ENCODE measurements around the gene EMP1. TPM values are rescaled to one million over a fixed set of nuclear protein-coding genes. Genes with fewer than 3 reads are reported as not detected.

EMP1 gene
- total RNA-seq, 1 experiment from 2014 or later = 3.4 TPM

DNA sequence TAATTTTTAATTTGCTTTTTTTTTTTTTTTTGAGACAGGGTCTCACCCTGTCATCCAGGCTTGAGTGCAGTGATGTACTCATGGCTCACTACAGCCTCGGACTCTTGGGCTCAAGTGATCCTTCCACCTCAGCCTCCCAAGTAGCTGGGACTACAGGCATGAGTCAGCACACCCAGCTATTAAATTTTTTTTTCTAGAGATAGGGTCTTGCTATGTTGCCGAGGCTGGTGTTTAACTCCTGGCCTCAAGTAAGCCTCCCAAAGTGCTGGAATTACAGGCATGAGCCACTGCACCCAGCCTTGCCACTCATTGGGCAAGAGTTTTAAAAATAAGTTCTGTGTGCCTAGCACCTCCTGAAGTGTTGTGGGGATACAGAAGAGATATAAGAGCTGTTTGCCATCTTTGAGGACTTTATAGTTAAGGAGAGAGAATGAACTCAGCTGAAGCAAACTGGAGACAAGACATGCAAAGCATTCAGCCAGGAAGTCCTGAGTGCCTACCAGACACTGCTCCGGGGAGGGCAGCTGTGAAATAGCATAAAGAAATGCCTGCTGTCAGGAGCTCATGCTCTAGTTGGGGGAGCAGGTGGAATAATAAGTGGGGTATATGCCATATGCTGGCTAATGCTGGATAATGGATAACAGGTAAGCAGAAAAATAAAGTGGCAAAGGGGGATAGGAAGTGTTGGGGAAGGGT, 15.0 kb upstream of the EMP1 start:
- Histone ChIP-seq H3K9me3 (replicated peaks) (no peaks in the 10 kb centered on the region), H3K27me3 (no peaks in the 10 kb centered on the region), H3K4me3 (no peak overlapping the region), H3K4me1 (peaks cover 21% of the 10 kb centered on the region), H3K36me3 (no peaks in the 10 kb centered on the region), H3K27ac (peak overlapping the region; percentile 71)
- peak; percentile 43 to 62 for DNase-seq

DNA sequence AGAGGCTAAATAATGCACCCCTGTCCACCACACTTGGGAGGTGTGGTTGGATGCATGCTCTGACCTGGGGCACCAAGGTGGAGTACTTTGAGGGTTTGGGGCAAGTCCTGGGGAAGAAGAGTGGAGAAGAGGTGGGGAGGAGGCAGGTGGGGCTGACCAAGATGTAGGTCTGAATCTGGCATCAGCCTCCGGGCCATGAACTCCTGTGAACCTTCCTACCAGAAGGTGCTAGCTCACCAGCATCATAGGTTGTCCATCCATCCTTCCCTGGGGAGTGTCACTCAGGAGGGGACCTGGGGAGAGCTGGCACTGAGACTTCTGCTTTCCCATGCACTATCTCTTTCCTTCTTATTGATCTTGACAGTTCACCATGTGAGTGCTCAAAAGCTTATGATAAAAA, 13.6 kb upstream of the EMP1 start:
- H3K36me3 ChIP-seq = no peaks in the 10 kb centered on the region
- H3K27ac ChIP-seq = no peak overlapping the region
- no peak overlapping the region for H3K4me3 ChIP-seq
- peaks cover 27% of the 10 kb centered on the region for H3K4me1 ChIP-seq
- H3K27me3 ChIP-seq = no peaks in the 10 kb centered on the region
- DNase-seq = no peak
- no peaks in the 10 kb centered on the region for H3K9me3 ChIP-seq (replicated peaks)

DNA sequence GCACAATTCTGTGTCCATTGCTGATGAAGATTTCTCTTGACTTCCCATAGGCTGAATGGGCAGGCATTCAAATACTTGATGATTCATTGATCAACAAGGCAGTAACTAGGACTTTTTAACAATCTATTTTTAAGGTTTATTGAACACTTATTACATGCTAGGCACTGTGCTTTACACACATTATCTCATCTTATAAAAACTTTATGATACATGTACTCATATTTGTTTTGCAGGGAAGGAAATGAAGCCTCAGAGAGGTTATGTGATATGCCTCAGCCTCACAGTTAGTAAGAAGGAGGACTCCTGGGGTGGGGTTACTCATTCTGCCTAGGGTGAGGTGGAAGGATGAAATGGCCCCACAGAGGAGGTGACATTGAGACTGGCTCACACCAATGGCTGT, 12.9 kb upstream of the EMP1 start:
- Histone ChIP-seq H3K27ac (no peak overlapping the region), H3K27me3 (no peaks in the 10 kb centered on the region), H3K9me3 (replicated peaks) (no peaks in the 10 kb centered on the region), H3K4me1 (peaks cover 26% of the 10 kb centered on the region), H3K4me3 (no peak overlapping the region), H3K36me3 (no peaks in the 10 kb centered on the region)
- no peak for DNase-seq

DNA sequence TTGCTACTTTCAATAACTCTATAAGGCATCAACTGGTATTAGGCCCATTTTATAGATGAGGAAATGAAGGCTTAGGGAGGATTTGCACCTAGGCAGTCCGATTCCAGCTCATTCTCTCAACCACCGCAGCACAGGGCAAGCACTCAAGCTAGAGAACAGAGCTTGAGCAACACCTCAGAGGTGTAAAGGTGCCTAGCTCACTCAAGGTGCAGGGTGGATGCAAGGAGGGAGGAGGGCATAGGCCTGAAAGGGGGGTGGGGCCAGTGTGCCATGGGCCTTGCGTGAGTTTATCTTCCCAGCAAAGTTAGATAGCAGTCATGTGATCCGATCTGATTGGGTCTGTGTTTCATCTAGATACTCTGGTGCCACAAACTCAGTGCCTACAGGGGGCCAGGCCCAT, 10.2 kb upstream of the EMP1 start:
- H3K4me1 ChIP-seq = peaks cover 14% of the 10 kb centered on the region
- H3K4me3 ChIP-seq = no peak overlapping the region
- no peaks in the 10 kb centered on the region for H3K9me3 ChIP-seq (replicated peaks)
- no peaks in the 10 kb centered on the region for H3K27me3 ChIP-seq
- no peaks in the 10 kb centered on the region for H3K36me3 ChIP-seq
- H3K27ac ChIP-seq = no peak overlapping the region
- DNase-seq = no peak

DNA sequence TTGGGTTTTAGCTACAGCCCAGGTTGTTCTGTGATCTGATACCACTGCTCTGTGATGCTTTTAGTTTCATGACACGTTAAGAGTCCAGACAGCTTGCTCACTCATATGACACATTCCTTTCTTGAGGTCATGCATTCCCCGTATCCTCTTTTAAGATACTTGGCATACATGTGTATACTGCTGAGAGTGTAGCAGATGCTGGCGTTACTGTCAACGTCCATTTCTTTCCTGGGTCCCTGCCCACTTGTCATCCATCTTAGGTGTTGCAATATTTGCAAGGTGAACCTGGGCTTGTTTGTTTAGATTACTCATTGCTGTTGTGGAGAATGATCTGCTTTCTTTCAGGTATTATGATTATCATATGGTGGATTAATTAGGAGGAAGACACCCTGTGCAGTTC, 9.1 kb upstream of the EMP1 start:
- no peaks in the 10 kb centered on the region for H3K9me3 ChIP-seq (replicated peaks)
- H3K27ac ChIP-seq = no peak overlapping the region
- no peaks in the 10 kb centered on the region for H3K36me3 ChIP-seq
- no peak overlapping the region for H3K4me3 ChIP-seq
- H3K4me1 ChIP-seq = peaks cover 6% of the 10 kb centered on the region; the same call in 1 of the 2 replicates
- no peaks in the 10 kb centered on the region for H3K27me3 ChIP-seq
- no peak for DNase-seq

DNA sequence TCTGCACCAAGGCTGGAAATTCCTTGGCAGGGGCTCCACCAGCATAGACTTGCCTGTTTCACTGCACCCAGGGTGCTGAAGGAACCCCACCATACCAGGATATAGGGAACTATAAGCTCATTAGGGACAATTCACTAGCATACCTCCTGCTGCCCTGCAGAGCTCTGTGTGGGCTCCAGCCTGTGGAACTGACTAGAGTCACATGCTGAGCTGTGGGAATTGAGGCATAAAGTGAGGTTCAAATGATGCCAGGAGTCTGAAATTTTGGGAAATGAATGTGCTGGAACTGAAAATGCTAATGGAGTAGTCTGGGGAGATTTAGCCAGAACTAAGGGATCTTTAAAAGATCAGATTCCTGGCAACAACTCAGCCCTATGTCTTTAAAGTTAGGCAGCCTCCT, 7.3 kb upstream of the EMP1 start:
- Histone ChIP-seq H3K4me1 (peaks cover 13% of the 10 kb centered on the region; the same call in 1 of the 2 replicates), H3K4me3 (no peak overlapping the region), H3K9me3 (replicated peaks) (no peaks in the 10 kb centered on the region), H3K36me3 (no peaks in the 10 kb centered on the region), H3K27me3 (no peaks in the 10 kb centered on the region), H3K27ac (no peak overlapping the region)
- no peak for DNase-seq

DNA sequence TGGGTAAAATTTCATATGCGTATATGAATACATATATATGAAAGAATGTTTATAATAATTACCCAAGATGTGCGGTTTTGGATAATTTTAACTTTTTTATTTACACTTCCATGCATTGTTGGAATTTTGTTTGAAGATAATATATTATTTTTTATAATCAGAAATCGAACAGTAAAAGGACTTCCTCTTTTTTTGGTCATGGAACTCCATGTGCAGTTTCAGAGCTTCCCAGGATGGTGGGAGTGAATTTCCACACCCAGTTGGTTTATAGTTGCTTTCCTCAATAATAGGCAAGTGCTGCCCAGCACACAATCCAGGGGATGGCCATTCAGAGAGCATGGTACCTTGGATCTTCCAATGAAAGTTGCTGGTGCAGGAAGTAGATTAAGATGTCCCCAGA, 6.3 kb upstream of the EMP1 start:
- Histone ChIP-seq H3K36me3 (no peaks in the 10 kb centered on the region), H3K9me3 (replicated peaks) (no peaks in the 10 kb centered on the region), H3K4me3 (no peak overlapping the region), H3K4me1 (peaks cover 13% of the 10 kb centered on the region; the same call in 1 of the 2 replicates), H3K27ac (no peak overlapping the region), H3K27me3 (no peaks in the 10 kb centered on the region)
- no peak for DNase-seq

DNA sequence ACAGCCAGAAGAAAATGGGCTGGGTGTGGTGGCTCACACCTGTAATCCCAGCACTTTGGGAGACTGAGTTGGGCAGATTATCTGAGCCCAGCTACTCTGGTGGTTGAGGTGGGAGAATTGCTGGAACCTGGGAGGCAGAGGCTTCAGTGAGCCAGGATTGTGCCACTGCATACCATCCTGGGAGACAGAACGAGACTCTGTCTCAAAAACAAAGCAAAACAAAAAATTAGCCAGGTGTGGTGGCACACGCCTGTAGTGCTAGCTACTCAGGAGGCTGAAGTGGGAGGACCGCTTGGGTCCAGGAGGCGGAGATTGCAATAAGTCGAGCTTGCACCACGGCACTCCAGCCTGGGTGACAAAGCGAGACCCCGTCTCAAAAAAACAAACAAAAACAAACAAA, 3.8 kb upstream of the EMP1 start:
- Histone ChIP-seq H3K9me3 (replicated peaks) (no peaks in the 10 kb centered on the region), H3K36me3 (no peaks in the 10 kb centered on the region), H3K27me3 (no peaks in the 10 kb centered on the region), H3K27ac (no peak overlapping the region), H3K4me1 (peaks cover 23% of the 10 kb centered on the region), H3K4me3 (no peak overlapping the region)
- no peak for DNase-seq

DNA sequence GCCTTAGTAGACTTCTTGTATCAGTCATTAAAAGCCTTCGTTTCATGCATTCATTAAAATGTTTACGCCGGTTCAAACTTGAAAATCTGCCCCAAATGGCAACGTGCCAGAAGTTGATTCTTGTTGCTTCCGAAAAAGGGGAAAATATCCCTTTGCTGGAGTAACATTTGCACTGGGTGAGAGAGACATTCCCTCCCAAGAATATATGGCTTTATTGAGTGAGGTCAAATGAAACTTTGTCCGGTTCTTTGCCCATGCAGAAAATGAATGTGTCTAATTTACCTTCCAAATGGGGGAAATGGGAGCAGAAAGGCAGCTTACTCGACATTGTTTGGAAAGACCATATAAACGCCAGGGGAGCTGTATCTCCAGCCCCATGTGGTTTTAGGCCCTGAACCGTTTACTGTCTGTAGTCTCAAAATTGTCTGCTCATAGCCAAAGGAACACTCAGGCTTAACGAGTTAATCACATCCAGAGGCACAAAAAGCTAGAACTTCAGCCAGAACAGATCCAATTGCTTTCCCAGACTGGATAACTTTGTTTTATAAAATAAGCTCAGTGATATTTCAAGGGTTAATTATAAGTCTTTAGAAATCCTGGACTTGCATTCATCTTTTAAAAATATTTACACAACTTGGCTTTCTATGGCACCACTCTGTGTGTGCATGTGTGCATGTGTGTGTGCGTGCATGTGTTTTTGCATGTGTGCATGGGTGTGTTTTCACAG, 2.9 kb upstream of the EMP1 start:
- DNase-seq = no peak

DNA sequence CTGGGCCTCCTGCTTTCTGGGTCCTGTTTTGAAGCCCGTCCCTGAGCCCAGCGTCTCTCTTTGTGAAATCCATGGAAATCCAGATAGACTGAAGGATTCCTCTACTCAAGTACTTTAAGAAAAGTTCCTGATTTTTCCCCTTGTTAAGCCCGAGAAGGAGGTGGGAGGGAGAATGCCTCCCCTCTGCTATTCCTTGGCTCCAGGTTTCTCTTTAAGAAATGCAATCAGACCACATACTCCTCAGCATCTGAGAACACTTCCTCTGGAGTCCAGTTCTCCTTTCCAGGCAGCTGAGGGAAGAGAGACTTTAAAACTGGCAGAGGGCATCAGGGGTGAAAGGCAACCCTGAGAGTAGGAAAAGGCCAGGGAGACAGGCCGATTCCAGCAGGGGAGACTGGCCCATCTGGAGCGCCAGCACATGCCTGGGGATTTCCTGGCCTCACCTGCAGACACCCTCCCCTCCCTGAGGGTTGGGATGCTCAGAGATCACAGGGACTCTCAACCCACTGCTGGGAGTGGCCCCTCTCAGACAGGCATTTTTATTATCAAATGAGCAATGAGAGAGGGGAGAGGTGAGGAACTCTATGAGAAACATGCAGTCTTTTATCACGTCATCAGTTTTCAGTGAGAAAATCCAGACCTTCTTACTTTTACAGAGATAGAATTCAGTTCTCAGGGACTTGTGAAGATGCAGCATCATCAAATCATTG, 2.0 kb upstream of the EMP1 start:
- no peak overlapping the region for H3K4me3 ChIP-seq
- H3K4me1 ChIP-seq = peaks cover 30% of the 10 kb centered on the region
- no peaks in the 10 kb centered on the region for H3K36me3 ChIP-seq
- H3K9me3 ChIP-seq (replicated peaks) = no peaks in the 10 kb centered on the region
- H3K27ac ChIP-seq = no peak overlapping the region
- no peak for DNase-seq
- no peaks in the 10 kb centered on the region for H3K27me3 ChIP-seq

More for the DNA sequence above, 2.9 kb upstream of the EMP1 start:
- Histone ChIP-seq H3K4me3 (no peak overlapping the region), H3K9me3 (replicated peaks) (no peaks in the 10 kb centered on the region), H3K27me3 (no peaks in the 10 kb centered on the region), H3K27ac (no peak overlapping the region), H3K4me1 (peaks cover 26% of the 10 kb centered on the region), H3K36me3 (no peaks in the 10 kb centered on the region)

DNA sequence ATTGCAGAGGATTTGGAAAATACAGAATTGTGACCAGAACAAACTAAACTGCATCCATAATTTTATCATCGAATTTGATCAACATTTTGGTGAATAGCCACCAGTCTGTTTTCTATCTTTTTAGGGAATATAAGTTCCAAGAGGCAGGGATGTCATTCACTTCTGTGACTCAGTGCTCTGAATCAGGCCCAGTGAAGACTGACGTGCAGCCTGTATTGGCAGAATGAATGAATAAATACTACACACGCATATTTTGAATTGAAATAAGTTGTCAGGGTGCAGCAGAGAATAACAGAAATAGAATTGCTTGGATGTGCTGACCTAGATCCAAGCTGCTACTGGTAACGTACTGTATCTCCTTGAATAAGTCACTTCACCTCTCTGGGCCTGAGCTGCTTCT, 1.3 kb upstream of the EMP1 start:
- no peak for DNase-seq

DNA sequence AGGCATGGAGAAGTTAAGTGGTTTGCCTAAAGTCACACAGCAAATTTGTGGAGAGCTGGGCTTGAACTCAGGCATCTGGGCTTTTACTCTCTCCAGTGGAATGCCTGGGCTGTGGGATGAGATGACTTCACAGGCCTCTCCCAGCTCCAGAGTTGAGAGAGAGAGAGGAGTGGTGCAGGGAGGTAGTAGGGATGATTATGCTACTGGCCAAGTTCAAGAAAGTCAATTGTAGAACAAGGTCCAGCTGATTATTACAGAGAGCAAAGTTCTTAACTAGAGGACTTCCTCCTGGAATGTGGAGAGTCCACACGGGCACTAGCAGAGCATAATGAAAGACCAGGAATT, 769 bp upstream of the EMP1 start:
- peak in 1 of 2 experiments; percentile 20 for DNase-seq
- peak overlapping the region; percentile 27; the same call in 1 of the 2 replicates for H3K27ac ChIP-seq
- H3K36me3 ChIP-seq = no peaks in the 10 kb centered on the region
- no peaks in the 10 kb centered on the region for H3K27me3 ChIP-seq
- peaks cover 33% of the 10 kb centered on the region for H3K4me1 ChIP-seq
- H3K9me3 ChIP-seq (replicated peaks) = no peaks in the 10 kb centered on the region
- H3K4me3 ChIP-seq = no peak overlapping the region

More for the DNA sequence above, 1.3 kb upstream of the EMP1 start:
- Histone ChIP-seq H3K9me3 (replicated peaks) (no peaks in the 10 kb centered on the region), H3K4me1 (peaks cover 33% of the 10 kb centered on the region), H3K27me3 (no peaks in the 10 kb centered on the region), H3K27ac (no peak overlapping the region), H3K4me3 (no peak overlapping the region), H3K36me3 (no peaks in the 10 kb centered on the region)

DNA sequence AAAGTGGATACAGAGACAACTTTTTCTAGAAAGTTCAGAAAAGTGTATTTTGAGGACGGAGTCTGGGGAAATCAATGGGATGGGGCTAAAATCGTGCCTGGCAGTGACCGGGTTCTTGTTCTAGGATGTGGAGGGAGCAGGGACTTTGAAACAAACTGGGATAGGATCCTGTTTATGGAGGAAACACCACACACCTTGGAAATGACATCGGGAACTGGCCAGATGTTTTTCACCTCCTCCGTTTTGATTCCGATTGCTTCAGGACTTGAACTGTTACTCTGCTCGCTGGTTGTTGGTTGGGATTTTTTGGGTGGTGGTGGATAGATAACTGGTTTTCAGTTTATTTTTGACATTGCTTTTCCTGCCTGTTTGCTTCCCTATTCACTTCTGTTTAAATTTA, 506 bp downstream of the EMP1 start:
- Histone ChIP-seq H3K9me3 (replicated peaks) (no peaks in the 10 kb centered on the region), H3K36me3 (no peaks in the 10 kb centered on the region), H3K27me3 (no peaks in the 10 kb centered on the region), H3K4me1 (peaks cover 33% of the 10 kb centered on the region), H3K4me3 (peak overlapping the region; percentile 49), H3K27ac (peak overlapping the region; percentile 27; the same call in 1 of the 2 replicates)
- no peak for DNase-seq

DNA sequence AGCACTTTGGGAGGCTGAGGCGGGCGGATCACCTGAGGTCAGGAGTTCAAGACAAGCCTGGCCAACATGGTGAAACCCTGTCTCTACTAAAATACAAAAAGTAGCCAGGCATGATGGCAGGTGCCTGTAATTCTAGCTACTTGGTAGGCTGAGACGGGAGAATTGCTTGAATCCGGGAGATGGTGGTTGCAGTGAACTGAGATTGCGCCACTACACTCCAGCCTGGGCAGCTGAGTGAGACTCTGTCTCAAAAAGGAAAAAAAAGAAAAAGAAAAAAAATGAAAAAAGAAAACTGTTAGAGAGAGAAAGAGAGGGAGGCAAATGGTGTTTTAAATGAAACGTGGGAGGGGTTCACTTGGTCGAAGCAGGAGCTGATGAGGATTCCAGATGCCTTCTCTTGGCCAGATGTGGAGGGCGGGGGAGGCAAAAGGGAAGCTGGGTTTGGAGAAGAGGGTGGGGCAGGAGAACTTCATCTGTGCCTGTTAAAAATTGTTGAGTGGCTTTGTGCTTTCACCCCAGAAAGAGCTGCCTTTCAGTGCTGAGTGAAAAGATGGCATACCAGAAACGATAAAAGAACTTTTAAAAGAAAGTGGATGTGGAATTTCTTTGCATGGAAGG, 1.1 kb downstream of the EMP1 start:
- Histone ChIP-seq H3K9me3 (replicated peaks) (no peaks in the 10 kb centered on the region), H3K36me3 (no peaks in the 10 kb centered on the region), H3K4me1 (peaks cover 33% of the 10 kb centered on the region), H3K27ac (no peak overlapping the region), H3K4me3 (peak overlapping the region; percentile 49), H3K27me3 (no peaks in the 10 kb centered on the region)
- DNase-seq = no peak

DNA sequence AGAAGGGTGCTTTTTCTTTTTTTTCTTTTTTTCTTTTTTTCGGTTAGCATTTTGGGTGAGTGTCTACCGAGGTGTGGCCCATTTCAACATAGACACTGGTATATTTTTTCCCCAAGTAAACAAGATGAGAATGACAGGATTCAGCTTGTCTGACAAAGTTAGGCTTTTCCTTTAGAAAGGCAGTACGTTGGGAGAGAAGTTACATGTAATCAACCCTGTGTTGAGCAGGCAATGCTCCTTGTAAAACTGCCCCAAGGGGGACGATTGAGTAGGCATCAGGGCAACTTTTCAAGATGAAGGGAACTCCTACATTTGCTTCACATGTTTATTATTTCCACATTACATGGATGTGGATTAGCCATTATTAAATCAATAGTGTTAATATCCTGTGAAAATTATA, 1.7 kb downstream of the EMP1 start:
- Histone ChIP-seq H3K36me3 (no peaks in the 10 kb centered on the region), H3K9me3 (replicated peaks) (no peaks in the 10 kb centered on the region), H3K4me3 (peak overlapping the region; percentile 49), H3K27me3 (no peaks in the 10 kb centered on the region), H3K4me1 (peaks cover 32% of the 10 kb centered on the region), H3K27ac (peak overlapping the region; percentile 32; the same call in 1 of the 2 replicates)
- no peak for DNase-seq

Measured in SJCRH30 (cell line).